Peyer's patch (tissue), 4 donors: ENCODE measurements around the gene RFXAP.

Source experiments
- CTCF ChIP-seq, 6 experiments: fragments of 450-650 bp in 4 of 6; fragments of 200-600 bp in 2 of 6; sonication (generic) in 1 of 6; IDR thresholded peaks; one replicate each; pipeline ENCODE4 v1.5.1; 2017 to 2019; ENCODE audit warnings: antibody characterized with exemption in 6 of 6, mild to moderate bottlenecking in 3 of 6, moderate library complexity in 1 of 6
- POLR2A ChIP-seq, 2 donors: fragments of 450-650 bp; IDR thresholded peaks; one replicate each; pipeline ENCODE4 v1.5.1; 2017; ENCODE audit warnings: antibody characterized with exemption in 2 of 2, mild to moderate bottlenecking in 2 of 2, moderate library complexity in 2 of 2

GRCh38 chr13:36807616-36808015 lies 11.4 kb upstream of the RFXAP start:
- TF ChIP-seq CTCF (IDR thresholded peaks at IDR 0.05) (no peak), POLR2A (IDR thresholded peaks at IDR 0.05) (no peak)
